A673 (cell line): ENCODE results near the gene SLC40A1. TPM values are rescaled to one million over a fixed set of nuclear protein-coding genes. Genes with fewer than 3 reads are reported as not detected.

Experiments used
- BruUV-seq: library from RNA; stranded (reverse); fragments of 400-500 nt; replicated peaks from 2 replicates; lab custom pipeline; 2021; lab: Mats Ljungman, UMichigan
- CTCF ChIA-PET: fragments of 300-600 bp; sonication (Branson Sonifier 250); formaldehyde crosslinking; loops from one replicate; lab custom pipeline; 2022; ENCODE audit warnings: antibody characterized with exemption; lab: Charles Lee
- POLR2A ChIA-PET: fragments of 300-600 bp; sonication (Branson Sonifier 250); formaldehyde crosslinking; loops from one replicate; lab custom pipeline; 2022; ENCODE audit warnings: antibody characterized with exemption; ENCODE audit not compliant: low non-redundant PET; lab: Charles Lee
- DNase-seq: peaks from one replicate; pipeline ENCODE4 v3.0.0-alpha.2; 2015; ENCODE audit warnings: low spot score
- H3K27ac ChIP-seq: fragments of 200-600 bp; sonication (generic); 2 replicates; pipeline ENCODE4 v1.5.1; 2016; ENCODE audit warnings: mixed run types, low read depth, mild to moderate bottlenecking, mixed read lengths, antibody characterized with exemption, low read length; ENCODE audit not compliant: poor library complexity, severe bottlenecking
- H3K27me3 ChIP-seq: fragments of 200-600 bp; sonication (generic); replicated peaks from 2 replicates; pipeline ENCODE4 v1.6.1; 2017; ENCODE audit warnings: mixed run types, low read depth, mild to moderate bottlenecking, mixed read lengths, antibody characterized with exemption, low read length; ENCODE audit not compliant: insufficient read depth, poor library complexity
- H3K36me3 ChIP-seq: fragments of 200-600 bp; sonication (generic); 2 replicates; pipeline ENCODE4 v1.6.1; 2016; ENCODE audit warnings: mixed run types, mild to moderate bottlenecking, mixed read lengths, antibody characterized with exemption, low read length; ENCODE audit not compliant: insufficient read depth, poor library complexity, severe bottlenecking
- H3K4me1 ChIP-seq: fragments of 200-600 bp; sonication (generic); 2 replicates; pipeline ENCODE4 v1.6.1; 2017; ENCODE audit warnings: mixed run types, mild to moderate bottlenecking, mixed read lengths, antibody characterized with exemption, low read length; ENCODE audit not compliant: insufficient read depth, poor library complexity, severe bottlenecking
- H3K4me3 ChIP-seq: fragments of 200-600 bp; sonication (generic); 2 replicates; pipeline ENCODE4 v1.5.1; 2016; ENCODE audit warnings: low read depth, mixed run types, mild to moderate bottlenecking, mixed read lengths, low read length; ENCODE audit not compliant: poor library complexity, severe bottlenecking
- H3K9me3 ChIP-seq: fragments of 200-600 bp; sonication (generic); 2 replicates; pipeline ENCODE4 v1.6.1; 2016; ENCODE audit warnings: mixed run types, low read depth, mild to moderate bottlenecking, mixed read lengths, antibody characterized with exemption, low read length; ENCODE audit not compliant: poor library complexity, severe bottlenecking
- EZH2 ChIP-seq: fragments of 200-600 bp; sonication (generic); IDR thresholded peaks from 2 replicates; pipeline ENCODE4 v1.6.1; 2017; ENCODE audit warnings: borderline replicate concordance, low read depth, mild to moderate bottlenecking, mixed read lengths, antibody characterized with exemption, low read length; ENCODE audit not compliant: poor library complexity, severe bottlenecking
- intact Hi-C: fragments of 100-400 bp; cut with micrococcal nuclease; formaldehyde crosslinking; loops from one replicate; pipeline ENCODE4 v1.10.0; 2022; ENCODE audit not compliant: unreplicated experiment
- total RNA-seq: library from RNA; stranded (reverse); gene quantifications from 2 replicates; pipeline ENCODE4 v1.2.3, GENCODE V29; 2021
- TF ChIP-seq, protein P1 (sequence below): fragments of 300-800, 200-600 bp; sonication (generic); conservative IDR thresholded peaks from 2 replicates; pipeline ENCODE4 v1.5.1; 2017; ENCODE audit warnings: low read depth, mild to moderate bottlenecking, antibody characterized with exemption, low read length, moderate library complexity, mixed read lengths

The SLC40A1 gene
- total RNA-seq, 1 experiment from 2014 or later, result 1.9 TPM

DNA sequence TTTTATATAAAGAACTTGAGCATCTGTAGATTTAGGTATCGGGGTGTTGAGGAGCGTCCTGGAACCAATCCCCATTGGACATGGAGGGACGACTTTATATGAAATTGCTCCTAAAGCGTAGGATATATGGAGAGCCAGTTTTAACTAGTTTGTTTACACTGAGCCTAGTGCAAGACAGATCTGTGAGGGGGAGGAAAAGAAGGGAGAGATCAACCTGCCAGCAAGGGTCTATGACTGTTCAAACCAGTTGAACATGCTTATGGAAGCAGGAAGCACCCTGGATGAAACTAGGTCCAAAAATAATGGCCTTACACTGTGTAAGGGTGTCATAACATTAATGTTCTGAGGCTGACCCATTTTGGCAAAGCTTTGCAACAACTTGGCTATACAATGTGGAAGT, 34.0 kb upstream of the SLC40A1 start:
- ChIA-PET CTCF (no interaction called here), POLR2A (no interaction called here)
- TF ChIP-seq, protein P1, sequence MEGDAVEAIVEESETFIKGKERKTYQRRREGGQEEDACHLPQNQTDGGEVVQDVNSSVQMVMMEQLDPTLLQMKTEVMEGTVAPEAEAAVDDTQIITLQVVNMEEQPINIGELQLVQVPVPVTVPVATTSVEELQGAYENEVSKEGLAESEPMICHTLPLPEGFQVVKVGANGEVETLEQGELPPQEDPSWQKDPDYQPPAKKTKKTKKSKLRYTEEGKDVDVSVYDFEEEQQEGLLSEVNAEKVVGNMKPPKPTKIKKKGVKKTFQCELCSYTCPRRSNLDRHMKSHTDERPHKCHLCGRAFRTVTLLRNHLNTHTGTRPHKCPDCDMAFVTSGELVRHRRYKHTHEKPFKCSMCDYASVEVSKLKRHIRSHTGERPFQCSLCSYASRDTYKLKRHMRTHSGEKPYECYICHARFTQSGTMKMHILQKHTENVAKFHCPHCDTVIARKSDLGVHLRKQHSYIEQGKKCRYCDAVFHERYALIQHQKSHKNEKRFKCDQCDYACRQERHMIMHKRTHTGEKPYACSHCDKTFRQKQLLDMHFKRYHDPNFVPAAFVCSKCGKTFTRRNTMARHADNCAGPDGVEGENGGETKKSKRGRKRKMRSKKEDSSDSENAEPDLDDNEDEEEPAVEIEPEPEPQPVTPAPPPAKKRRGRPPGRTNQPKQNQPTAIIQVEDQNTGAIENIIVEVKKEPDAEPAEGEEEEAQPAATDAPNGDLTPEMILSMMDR, result no peak
- TF ChIP-seq EZH2, result no peak
- no TSS peak for BruUV-seq
- Histone ChIP-seq H3K27me3 (no peaks in the 10 kb centered on the region), H3K36me3 (no peaks in the 10 kb centered on the region), H3K4me3 (no peak overlapping the region), H3K27ac (no peak overlapping the region), H3K4me1 (peaks cover 12% of the 10 kb centered on the region), H3K9me3 (no peaks in the 10 kb centered on the region)
- intact Hi-C loops, result no loop called here
- no peak for DNase-seq

DNA sequence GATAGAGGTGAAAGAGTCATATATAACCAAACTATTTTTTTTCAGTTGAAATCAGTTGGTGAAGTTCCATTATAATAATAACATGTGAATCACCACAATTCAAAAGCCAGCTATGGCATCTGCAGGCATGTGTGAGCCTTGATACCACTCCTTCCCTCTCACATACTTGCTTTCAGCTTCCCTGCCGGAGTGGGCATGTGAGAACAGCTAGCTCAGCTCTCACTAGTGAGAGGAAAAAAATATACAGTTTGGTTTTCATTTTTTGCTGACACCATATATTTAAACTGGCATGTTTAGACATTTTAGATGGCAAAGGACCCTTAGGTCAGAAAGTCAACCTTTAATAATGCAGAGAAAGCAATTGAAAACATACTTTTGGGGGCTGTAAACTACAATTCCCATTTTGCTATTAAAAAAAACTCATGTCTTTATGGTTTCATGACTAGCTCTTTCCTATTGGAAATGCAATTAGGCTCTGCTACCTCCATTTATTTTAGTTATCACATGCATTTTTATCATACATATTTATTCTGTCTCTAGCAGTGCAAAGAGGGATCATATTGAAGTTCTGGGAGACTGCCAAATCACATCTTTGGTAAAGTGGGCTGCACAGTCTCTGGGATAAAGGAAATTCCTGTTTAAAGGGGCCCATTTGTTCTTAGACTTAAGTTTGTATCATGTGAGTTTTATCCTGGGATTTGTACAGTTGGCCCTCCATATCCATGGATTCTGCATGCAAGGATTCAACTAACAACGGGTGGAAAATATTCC, 33.2 kb upstream of the SLC40A1 start:
- POLR2A ChIA-PET, result no interaction called here
- peaks cover 12% of the 10 kb centered on the region for H3K4me1 ChIP-seq
- TF ChIP-seq EZH2, result no peak
- TF ChIP-seq, protein P1, result no peak
- H3K27me3 ChIP-seq, result no peaks in the 10 kb centered on the region
- CTCF ChIA-PET, result interaction anchor here (0.6 kb wide), 1 partner anchor 185 kb away, joined by 5 read pairs; no protein-coding TSS in a partner anchor
- intact Hi-C loops, result no loop called here
- DNase-seq, result peak; percentile 11
- no peaks in the 10 kb centered on the region for H3K36me3 ChIP-seq
- H3K4me3 ChIP-seq, result no peak overlapping the region
- no peak overlapping the region for H3K27ac ChIP-seq
- BruUV-seq, result no TSS peak
- no peaks in the 10 kb centered on the region for H3K9me3 ChIP-seq

DNA sequence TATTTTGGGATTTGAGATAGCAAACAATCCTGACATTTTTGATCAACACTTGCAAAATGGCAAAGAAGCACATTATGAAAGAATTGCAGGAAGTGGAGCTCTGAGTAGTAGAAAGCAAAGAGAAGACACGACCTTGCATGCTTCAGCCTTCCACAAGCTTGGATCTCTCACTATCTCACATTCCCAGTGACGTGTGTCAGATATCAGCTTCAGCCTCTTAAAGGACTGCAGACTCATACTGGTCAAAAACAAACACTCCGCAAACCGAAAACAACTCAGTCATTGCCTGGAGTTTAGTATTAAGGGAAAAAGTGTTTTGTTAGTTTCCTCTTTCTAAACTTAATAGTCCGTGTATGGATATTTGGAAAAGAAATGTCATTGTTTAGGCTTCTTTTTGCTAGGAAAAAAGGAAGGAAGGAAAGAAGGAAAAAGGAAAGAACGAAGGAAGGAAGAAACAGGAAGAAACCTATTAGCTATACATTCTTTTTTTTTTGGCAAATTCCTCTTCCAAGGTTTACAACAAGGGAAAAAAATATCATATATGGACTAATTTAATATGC, 32.6 kb upstream of the SLC40A1 start:
- DNase-seq, result no peak

More for the DNA sequence above, 32.6 kb upstream of the SLC40A1 start:
- no peak overlapping the region for H3K4me3 ChIP-seq
- no peaks in the 10 kb centered on the region for H3K36me3 ChIP-seq
- intact Hi-C loops, result no loop called here
- H3K9me3 ChIP-seq, result no peaks in the 10 kb centered on the region
- no peaks in the 10 kb centered on the region for H3K27me3 ChIP-seq
- CTCF ChIA-PET, result no interaction called here
- POLR2A ChIA-PET, result no interaction called here
- no peak overlapping the region for H3K27ac ChIP-seq
- TF ChIP-seq, protein P1, result no peak
- TF ChIP-seq EZH2, result no peak
- peaks cover 12% of the 10 kb centered on the region for H3K4me1 ChIP-seq
- BruUV-seq, result no TSS peak
